GM19023 (cell line): ENCODE results near the gene CCT8.

Source experiments
- ATAC-seq: cut with Tn5 transposase; IDR thresholded peaks from one replicate; pipeline ENCODE4 v1.9.1; 2021; ENCODE audit warnings: mild to moderate bottlenecking, moderate library complexity; ENCODE audit not compliant: unreplicated experiment

Gene CCT8

GRCh38 chr21:29073222-29074006 lies at the start of gene CCT8:
Gene CCT8, minus strand, starts transcription at chr21:29073648. Its CDS starts 58 bp downstream, at chr21:29073590.
- peak; percentile 89 for ATAC-seq

- peak; percentile 68 for ATAC-seq
Observed at GRCh38 chr21:29121759-29122158, 48.3 kb upstream of the CCT8 start.

- no peak for ATAC-seq
Observed at GRCh38 chr21:29117372-29117955, 44.0 kb upstream of the CCT8 start.

GRCh38 chr21:29115899-29116298 lies 42.5 kb upstream of the CCT8 start:
- no peak for ATAC-seq

- no peak for ATAC-seq
Observed at GRCh38 chr21:29114765-29115500, 41.5 kb upstream of the CCT8 start.

- ATAC-seq = no peak
Observed at GRCh38 chr21:29105218-29105617, 31.8 kb upstream of the CCT8 start.

- peak; percentile 69 for ATAC-seq
Observed at GRCh38 chr21:29104239-29104708, 30.8 kb upstream of the CCT8 start.

- no peak for ATAC-seq
Observed at GRCh38 chr21:29102791-29103257, 29.4 kb upstream of the CCT8 start.

GRCh38 chr21:29098156-29098555 lies 24.7 kb upstream of the CCT8 start:
- no peak for ATAC-seq

GRCh38 chr21:29096218-29097015 lies 23.0 kb upstream of the CCT8 start:
- no peak for ATAC-seq

- no peak for ATAC-seq
Observed at GRCh38 chr21:29092102-29092959, 18.9 kb upstream of the CCT8 start.

- ATAC-seq = no peak
Observed at GRCh38 chr21:29091033-29091432, 17.6 kb upstream of the CCT8 start.

GRCh38 chr21:29085106-29085752 lies 11.8 kb upstream of the CCT8 start:
- no peak for ATAC-seq

GRCh38 chr21:29084372-29084771 lies 10.9 kb upstream of the CCT8 start:
- ATAC-seq = no peak

GRCh38 chr21:29083306-29083705 lies 9.9 kb upstream of the CCT8 start:
- no peak for ATAC-seq

- ATAC-seq = no peak
Observed at GRCh38 chr21:29082046-29082815, 8.8 kb upstream of the CCT8 start.

- no peak for ATAC-seq
Observed at GRCh38 chr21:29080454-29080941, 7.0 kb upstream of the CCT8 start.
